SK-N-SH (cell line): ENCODE data around the gene PRKG1. TPM values are rescaled to one million over a fixed set of nuclear protein-coding genes. Genes with fewer than 3 reads are reported as not detected.

Experiments used
- CTCF ChIA-PET: fragments of 300-600, 350-600 bp; formaldehyde crosslinking; extraction: SDS; loops from one replicate; lab custom pipeline; 2021; lab: Yijun Ruan, JAX
- POLR2A ChIA-PET: fragments of 350-600 bp; sonication (Branson Sonifier 250); formaldehyde crosslinking; extraction: SDS; loops from one replicate; lab custom pipeline; 2020; ENCODE audit warnings: antibody characterized with exemption, inconsistent platforms; lab: Yijun Ruan, JAX
- DNase-seq: peaks from one replicate; pipeline ENCODE4 v3.0.0; 2012
- H2AFZ ChIP-seq: fragments of 200-600 bp; sonication (generic); 2 replicates; pipeline ENCODE4 v1.8.1; 2016; ENCODE audit warnings: antibody characterized with exemption, mild to moderate bottlenecking, low read depth
- H3F3A ChIP-seq: fragments of 200-600 bp; sonication (generic); replicated peaks from 2 replicates; pipeline ENCODE3; 2016; ENCODE audit warnings: antibody characterized with exemption, mild to moderate bottlenecking; ENCODE audit not compliant: insufficient read depth
- H3K27ac ChIP-seq, 2 experiments: fragments of 200-500 bp in 1 of 2; fragments of 200-600 bp in 1 of 2; sonication (Bioruptor generic) in 1 of 2; sonication (generic), shearing (Covaris generic) in 1 of 2; 2 replicates each; pipeline versions ENCODE4 v1.5.1 to v1.6.1; 2014 to 2016; ENCODE audit warnings: low read depth in 2 of 2, inconsistent platforms in 1 of 2, low read length in 1 of 2, mild to moderate bottlenecking in 1 of 2, mixed read lengths in 1 of 2
- H3K27me3 ChIP-seq: fragments of 200-600 bp; sonication (generic), shearing (Covaris generic); 2 replicates; pipeline ENCODE4 v1.6.1; 2016; ENCODE audit warnings: mixed run types; ENCODE audit not compliant: insufficient read depth
- H3K36me3 ChIP-seq, 2 experiments: fragments of 200-500 bp in 1 of 2; fragments of 200-600 bp in 1 of 2; sonication (Bioruptor generic) in 1 of 2; sonication (generic) in 1 of 2; replicated peaks in 1 of 2; 2 replicates each; pipeline versions ENCODE3 to v1.5.1; 2014 to 2016; ENCODE audit warnings: low read length in 1 of 2, mild to moderate bottlenecking in 1 of 2; ENCODE audit not compliant: insufficient read depth in 2 of 2, control insufficient read depth in 1 of 2
- H3K4me1 ChIP-seq, 2 experiments: fragments of 200-500 bp in 1 of 2; fragments of 200-600 bp in 1 of 2; sonication (Bioruptor generic) in 1 of 2; sonication (generic), shearing (Covaris generic) in 1 of 2; 2 replicates each; pipeline versions ENCODE4 v1.5.1 to v1.6.1; 2014 to 2016; ENCODE audit warnings: low read depth in 1 of 2, low read length in 1 of 2, mixed run types in 1 of 2; ENCODE audit not compliant: insufficient read depth in 2 of 2, control insufficient read depth in 1 of 2
- H3K4me2 ChIP-seq: fragments of 200-600 bp; sonication (generic), shearing (Covaris generic); 2 replicates; pipeline ENCODE4 v1.6.1; 2017; ENCODE audit warnings: mixed run types
- H3K4me3 ChIP-seq, 2 experiments: fragments of 200-500 bp in 1 of 2; fragments of 200-600 bp in 1 of 2; sonication (Bioruptor generic) in 1 of 2; sonication (generic), shearing (Covaris generic) in 1 of 2; 2 replicates each; pipeline versions ENCODE4 v1.5.1 to v1.8.1; 2014 to 2016; ENCODE audit warnings: low read depth in 2 of 2, inconsistent platforms in 1 of 2, low read length in 1 of 2, mild to moderate bottlenecking in 1 of 2, mixed read lengths in 1 of 2, moderate library complexity in 1 of 2
- H3K79me2 ChIP-seq: fragments of 200-600 bp; sonication (generic); 2 replicates; pipeline ENCODE4 v1.8.1; 2017; ENCODE audit warnings: mild to moderate bottlenecking; ENCODE audit not compliant: insufficient read depth
- H3K9ac ChIP-seq: fragments of 200-600 bp; sonication (generic); 2 replicates; pipeline ENCODE4 v1.6.1; 2017; ENCODE audit warnings: mixed run types
- H3K9me2 ChIP-seq: fragments of 200-600 bp; sonication (generic); 2 replicates; pipeline ENCODE4 v1.6.1; 2017; ENCODE audit warnings: mixed run types
- H3K9me3 ChIP-seq: fragments of 200-600 bp; sonication (generic); 2 replicates; pipeline ENCODE4 v1.6.1; 2017; ENCODE audit warnings: mixed run types, mild to moderate bottlenecking, moderate library complexity
- H4K20me1 ChIP-seq: fragments of 200-600 bp; sonication (generic); 2 replicates; pipeline ENCODE4 v1.6.1; 2017; ENCODE audit warnings: mild to moderate bottlenecking, mixed run types; ENCODE audit not compliant: insufficient read depth
- EP300 ChIP-seq, 2 experiments: IDR thresholded peaks; 2 replicates each; pipeline versions ENCODE4 v1.4.0 to v1.6.1; 2012; ENCODE audit warnings: borderline replicate concordance in 1 of 2, low read depth in 1 of 2, low read length in 1 of 2
- FOXJ3 ChIP-seq: sonication (generic); formaldehyde crosslinking; IDR thresholded peaks from 2 replicates; pipeline ENCODE4 v1.5.1; 2020; ENCODE audit warnings: mild to moderate bottlenecking, missing genetic modification reagents
- GABPA ChIP-seq: IDR thresholded peaks from 2 replicates; pipeline ENCODE4 v1.4.0; 2012; ENCODE audit warnings: low read depth, mild to moderate bottlenecking
- JUND ChIP-seq: IDR thresholded peaks from 2 replicates; pipeline ENCODE4 v1.4.0; 2012
- NFIC ChIP-seq: IDR thresholded peaks from 2 replicates; pipeline ENCODE4 v1.4.0; 2012; ENCODE audit warnings: borderline replicate concordance
- RAD21 ChIP-seq: IDR thresholded peaks from 2 replicates; pipeline ENCODE4 v1.6.1; 2012; ENCODE audit warnings: mild to moderate bottlenecking, low read length
- REST ChIP-seq: IDR thresholded peaks from 2 replicates; pipeline ENCODE4 v1.6.1; 2012; ENCODE audit warnings: mild to moderate bottlenecking, low read depth, low read length, moderate library complexity
- SMC3 ChIP-seq: IDR thresholded peaks from 2 replicates; pipeline ENCODE4 v1.6.1; 2012; ENCODE audit warnings: low read depth, low read length, improper control_type of control experiment
- YY1 ChIP-seq: IDR thresholded peaks from 2 replicates; pipeline ENCODE4 v1.4.0; 2012; ENCODE audit warnings: low read depth, mild to moderate bottlenecking
- ZBTB33 ChIP-seq: IDR thresholded peaks from 2 replicates; pipeline ENCODE4 v1.4.0; 2012; ENCODE audit warnings: low read depth, borderline replicate concordance
- WGBS: methylation state at CpG from one replicate; pipeline ENCODE4 v1.1.6; 2017; ENCODE audit warnings: low lambda C conversion rate; 5-methylcytosine and 5-hydroxymethylcytosine counted together
- polyA plus RNA-seq, 3 experiments: library from polyadenylated mRNA; depleted of rRNA; stranded (reverse); fragments of >200 nt; gene quantifications; 2 replicates each; pipeline ENCODE4 v1.2.3, GENCODE V29; 2012
- TF ChIP-seq, protein P1 (sequence below): fragments of 150-350 bp; IDR thresholded peaks from 2 replicates; pipeline ENCODE4 v1.6.1; 2016; ENCODE audit warnings: mild to moderate bottlenecking, low read depth, low read length

PRKG1 gene
- polyA plus RNA-seq, 1 of the 3 experiments (the other 2 are of a cell fraction): 4.1 TPM

DNA sequence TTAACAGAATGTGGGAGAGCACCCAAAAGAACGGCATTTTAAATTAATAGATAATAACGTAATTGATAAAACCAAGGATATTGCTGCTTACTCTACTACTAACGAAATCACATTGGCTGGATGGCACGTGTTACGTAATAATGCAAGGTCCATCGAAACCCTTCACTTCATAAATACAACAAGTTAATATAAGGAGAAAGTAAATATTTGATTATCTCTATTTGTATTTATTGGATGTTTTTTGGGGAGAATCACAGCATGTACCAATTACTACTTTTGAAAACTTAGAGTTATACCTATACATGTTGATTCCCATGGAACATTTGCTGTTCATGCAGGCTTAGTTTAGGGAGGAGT lies 1.6 kb downstream of the PRKG1 start (continued):
- TF ChIP-seq ZBTB33: no peak

GRCh38 chr10:51076299-51076841 lies 2.1 kb downstream of the PRKG1 start:
- ChIA-PET CTCF (interaction anchor here (1.1 to 1.2 kb wide), 2 partner anchors 13 to 16 kb away, joined by 3 to 9 read pairs; no protein-coding TSS in a partner anchor), POLR2A (no interaction called here)
- no peaks in the 10 kb centered on the region for H3K36me3 ChIP-seq
- H3K27me3 ChIP-seq: no peaks in the 10 kb centered on the region
- H3K4me3 ChIP-seq: peak overlapping the region in 1 of 2 experiments; percentile 57; a peak in 1 of 4 replicates
- no peaks in the 10 kb centered on the region for H3F3A ChIP-seq
- no peak for DNase-seq
- no peaks in the 10 kb centered on the region; the same call in none of the 2 replicates for H3K79me2 ChIP-seq
- H3K9ac ChIP-seq: no peak overlapping the region
- 0 out of 2 replicates have a peak overlapping the region, but pooled peaks have one; percentile 77 for H3K4me2 ChIP-seq
- no peak overlapping the region for H3K27ac ChIP-seq
- TF ChIP-seq EP300 (IDR thresholded peaks at IDR 0.05; ENCODE audit: borderline replicate concordance in 1 of 2, low read depth in 1 of 2, low read length in 1 of 2) (no peak), FOXJ3 (CRISPR knock-in tag) (no peak), RAD21 (no peak), NFIC (no peak), YY1 (no peak), REST (no peak), SMC3 (no peak), GABPA (no peak), JUND (no peak)
- TF ChIP-seq, protein P1, sequence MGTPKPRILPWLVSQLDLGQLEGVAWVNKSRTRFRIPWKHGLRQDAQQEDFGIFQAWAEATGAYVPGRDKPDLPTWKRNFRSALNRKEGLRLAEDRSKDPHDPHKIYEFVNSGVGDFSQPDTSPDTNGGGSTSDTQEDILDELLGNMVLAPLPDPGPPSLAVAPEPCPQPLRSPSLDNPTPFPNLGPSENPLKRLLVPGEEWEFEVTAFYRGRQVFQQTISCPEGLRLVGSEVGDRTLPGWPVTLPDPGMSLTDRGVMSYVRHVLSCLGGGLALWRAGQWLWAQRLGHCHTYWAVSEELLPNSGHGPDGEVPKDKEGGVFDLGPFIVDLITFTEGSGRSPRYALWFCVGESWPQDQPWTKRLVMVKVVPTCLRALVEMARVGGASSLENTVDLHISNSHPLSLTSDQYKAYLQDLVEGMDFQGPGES: no peak
- no peaks in the 10 kb centered on the region for H3K9me2 ChIP-seq
- H4K20me1 ChIP-seq: no peaks in the 10 kb centered on the region
- no peaks in the 10 kb centered on the region for H3K9me3 ChIP-seq
- peaks cover 0 to 9% of the 10 kb centered on the region in 2 experiments; a peak in 1 of 4 replicates for H3K4me1 ChIP-seq
- H2AFZ ChIP-seq: no peak overlapping the region
- 77% methylated on average over 3 of the region's 3 CpGs for WGBS
